Neural crest cell (in vitro differentiated cells): ENCODE data around the gene CDON. TPM values are rescaled to one million over a fixed set of nuclear protein-coding genes. Genes with fewer than 3 reads are reported as not detected.
"Not testable (repeated sequence)": the region's sequence is repeated elsewhere in the genome, so short reads cannot be mapped to it uniquely, and the experiment has no call there.

Experiments used
- DNase-seq: peaks from one replicate; pipeline ENCODE4 v3.0.0; 2021; ENCODE audit warnings: low read depth, mixed read lengths, low spot score
- H3K27ac Mint-ChIP-seq: one replicate; pipeline ENCODE4 v1.8.0; 2021; ENCODE audit warnings: mild to moderate bottlenecking, mixed read lengths; ENCODE audit not compliant: unreplicated experiment
- H3K27me3 Mint-ChIP-seq: 2 replicates; pipeline ENCODE4 v1.8.0; 2021; ENCODE audit warnings: low read depth, mild to moderate bottlenecking, mixed read lengths
- H3K36me3 Mint-ChIP-seq: 2 replicates; pipeline ENCODE4 v1.8.0; 2021; ENCODE audit warnings: low read depth, mild to moderate bottlenecking, mixed read lengths
- H3K4me1 Mint-ChIP-seq: 2 replicates; pipeline ENCODE4 v1.8.0; 2021; ENCODE audit warnings: mixed read lengths
- H3K4me3 Mint-ChIP-seq: one replicate; pipeline ENCODE4 v1.8.0; 2021; ENCODE audit warnings: mild to moderate bottlenecking, mixed read lengths
- H3K9me3 Mint-ChIP-seq: 2 replicates; pipeline ENCODE4 v1.8.0; 2021; ENCODE audit warnings: mixed read lengths
- total RNA-seq: library from RNA; stranded (reverse); gene quantifications from 2 replicates; pipeline ENCODE4 v1.2.1, GENCODE V29; 2021
- TF ChIP-seq, protein P1 (sequence below): fragments of 200-600 bp; sonication (generic); conservative IDR thresholded peaks from 2 replicates; pipeline ENCODE4 v1.5.0; 2021; ENCODE audit warnings: antibody characterized with exemption, mild to moderate bottlenecking

CDON gene
- total RNA-seq, 1 donor from 2014 or later = 22.1 TPM

- Mint-ChIP-seq H3K36me3 (no peaks in the 10 kb centered on the region), H3K9me3 (no peaks in the 10 kb centered on the region)
- DNase-seq = no peak
Measured at GRCh38 chr11:125918140-125918840, 144.4 kb downstream of the CDON start.

DNA sequence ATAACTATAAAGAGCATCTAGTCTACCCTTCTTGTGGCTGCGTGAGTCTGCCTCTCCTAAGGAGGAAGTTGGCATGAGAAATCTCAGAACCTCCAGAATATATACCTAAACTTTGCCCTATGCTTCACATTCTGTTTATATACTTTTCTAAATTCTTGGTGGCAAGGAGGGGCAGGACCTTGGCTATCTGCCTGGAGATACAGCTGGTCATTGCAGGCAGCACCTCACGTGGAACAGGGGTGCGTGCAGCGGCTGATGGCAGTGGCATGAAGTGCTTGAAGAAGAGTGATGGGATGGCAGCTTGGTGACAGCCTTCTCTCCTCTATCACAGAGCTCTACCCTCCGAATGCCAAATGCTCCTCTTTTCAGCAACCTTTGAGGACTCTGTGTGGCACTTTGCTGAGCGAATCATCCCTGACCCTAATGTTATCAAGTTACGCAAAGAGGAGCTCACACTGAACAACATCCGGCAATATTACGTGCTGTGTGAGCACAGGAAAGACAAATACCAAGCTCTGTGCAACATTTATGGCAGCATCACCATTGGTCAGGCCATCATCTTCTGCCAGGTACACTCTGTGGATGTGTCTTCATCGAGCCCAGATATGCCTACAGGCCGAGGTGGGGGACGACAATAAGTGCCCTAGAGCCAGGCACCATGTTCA is 145.9 kb downstream of the CDON start:
- DNase-seq = no peak
- H3K4me3 Mint-ChIP-seq = no peak overlapping the region
- H3K27me3 Mint-ChIP-seq = peaks cover 38% of the 10 kb centered on the region
- no peak overlapping the region for H3K27ac Mint-ChIP-seq
- H3K9me3 Mint-ChIP-seq = no peaks in the 10 kb centered on the region
- H3K4me1 Mint-ChIP-seq = no peaks in the 10 kb centered on the region
- TF ChIP-seq, protein P1, sequence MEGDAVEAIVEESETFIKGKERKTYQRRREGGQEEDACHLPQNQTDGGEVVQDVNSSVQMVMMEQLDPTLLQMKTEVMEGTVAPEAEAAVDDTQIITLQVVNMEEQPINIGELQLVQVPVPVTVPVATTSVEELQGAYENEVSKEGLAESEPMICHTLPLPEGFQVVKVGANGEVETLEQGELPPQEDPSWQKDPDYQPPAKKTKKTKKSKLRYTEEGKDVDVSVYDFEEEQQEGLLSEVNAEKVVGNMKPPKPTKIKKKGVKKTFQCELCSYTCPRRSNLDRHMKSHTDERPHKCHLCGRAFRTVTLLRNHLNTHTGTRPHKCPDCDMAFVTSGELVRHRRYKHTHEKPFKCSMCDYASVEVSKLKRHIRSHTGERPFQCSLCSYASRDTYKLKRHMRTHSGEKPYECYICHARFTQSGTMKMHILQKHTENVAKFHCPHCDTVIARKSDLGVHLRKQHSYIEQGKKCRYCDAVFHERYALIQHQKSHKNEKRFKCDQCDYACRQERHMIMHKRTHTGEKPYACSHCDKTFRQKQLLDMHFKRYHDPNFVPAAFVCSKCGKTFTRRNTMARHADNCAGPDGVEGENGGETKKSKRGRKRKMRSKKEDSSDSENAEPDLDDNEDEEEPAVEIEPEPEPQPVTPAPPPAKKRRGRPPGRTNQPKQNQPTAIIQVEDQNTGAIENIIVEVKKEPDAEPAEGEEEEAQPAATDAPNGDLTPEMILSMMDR = no peak
- H3K36me3 Mint-ChIP-seq = no peaks in the 10 kb centered on the region

More at GRCh38 chr11:125918140-125918840, 144.4 kb downstream of the CDON start:
- H3K27ac Mint-ChIP-seq = no peak overlapping the region
- TF ChIP-seq, protein P1 = no peak
- peaks cover 44% of the 10 kb centered on the region for H3K27me3 Mint-ChIP-seq
- no peak overlapping the region for H3K4me3 Mint-ChIP-seq
- no peaks in the 10 kb centered on the region for H3K4me1 Mint-ChIP-seq

DNA sequence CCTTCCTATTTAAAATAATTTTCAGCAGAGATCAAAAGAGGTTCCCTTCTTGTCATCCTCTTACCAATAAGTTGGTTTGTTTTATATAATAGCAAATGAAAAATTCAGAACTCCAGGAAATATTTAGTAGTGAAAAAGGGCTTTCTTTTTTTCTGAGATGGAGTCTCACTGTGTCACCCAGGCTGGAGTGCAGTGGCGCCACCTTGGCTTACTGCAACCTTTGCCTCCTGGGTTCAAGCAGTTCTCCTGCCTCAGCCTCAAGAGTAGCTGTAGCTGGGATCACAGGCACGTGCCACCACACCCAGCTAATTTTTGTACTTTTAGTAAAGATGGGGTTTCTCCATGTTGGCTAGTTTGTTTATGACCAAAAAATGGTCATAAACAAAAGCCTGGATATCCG is 148.1 kb downstream of the CDON start:
- not testable (repeated sequence) for H3K27ac Mint-ChIP-seq, H3K4me3 Mint-ChIP-seq, H3K9me3 Mint-ChIP-seq, H3K4me1 Mint-ChIP-seq, H3K36me3 Mint-ChIP-seq, DNase-seq
- peaks cover 38% of the 10 kb centered on the region for H3K27me3 Mint-ChIP-seq

GRCh38 chr11:125910226-125910849 is 152.3 kb downstream of the CDON start:
- peaks cover 34% of the 10 kb centered on the region for H3K27me3 Mint-ChIP-seq
- peaks cover 4% of the 10 kb centered on the region for H3K36me3 Mint-ChIP-seq
- TF ChIP-seq, protein P1 = no peak
- DNase-seq = no peak
- peaks cover 7% of the 10 kb centered on the region for H3K4me1 Mint-ChIP-seq
- H3K27ac Mint-ChIP-seq = no peak overlapping the region
- no peak overlapping the region for H3K4me3 Mint-ChIP-seq
- peaks cover 4% of the 10 kb centered on the region for H3K9me3 Mint-ChIP-seq

Other genes starting within 250 kb of the CDON start
- gene PATE4, start 229.6 kb downstream of the CDON start, total RNA-seq = not detected in 2 replicates
- 7.1 and 7.7 TPM in 2 replicates for gene HYLS1, start 175.2 kb downstream of the CDON start, total RNA-seq
- gene PUS3, start 159.7 kb downstream of the CDON start, total RNA-seq = 14.9 and 17.4 TPM in 2 replicates
- gene DDX25, start 158.4 kb downstream of the CDON start, total RNA-seq = 1.4 and 2.3 TPM in 2 replicates
- gene VSIG10L2, start 116.8 kb downstream of the CDON start, total RNA-seq = not detected in 2 replicates
- gene RPUSD4, start 148.8 kb upstream of the CDON start, total RNA-seq = 45.1 and 45.3 TPM in 2 replicates
- gene FAM118B, start 148.9 kb upstream of the CDON start, total RNA-seq = 28.4 and 30.1 TPM in 2 replicates
- gene SRPRA, start 206.0 kb upstream of the CDON start, total RNA-seq = 70.2 and 74.6 TPM in 2 replicates
- 54.3 and 55.0 TPM in 2 replicates for gene FOXRED1, start 206.3 kb upstream of the CDON start, total RNA-seq
- gene TIRAP, start 220.2 kb upstream of the CDON start, total RNA-seq = 9.7 and 10.6 TPM in 2 replicates
- gene DCPS, start 241.2 kb upstream of the CDON start, total RNA-seq = 22.9 and 23.3 TPM in 2 replicates